Gastroesophageal sphincter (tissue), 4 donors: ENCODE data around the gene PTPRN2. TPM values are rescaled to one million over a fixed set of nuclear protein-coding genes. Genes with fewer than 3 reads are reported as not detected.

Source experiments
- ATAC-seq: fragments of 150-250 bp; one replicate; pipeline ENCODE4 v1.9.1; 2016; ENCODE audit warnings: mild to moderate bottlenecking, moderate library complexity
- H3K27ac ChIP-seq, 4 donors: fragments of 200-600 bp; sonication (generic) in 3 of 4; 1 replicate in 3 of 4; 2 replicates in 1 of 4; pipeline ENCODE4 v1.5.1; 2016 to 2019
- H3K27me3 ChIP-seq: fragments of 200-600 bp; sonication (generic); one replicate; pipeline ENCODE4 v1.5.1; 2019
- H3K36me3 ChIP-seq, 2 donors: fragments of 200-600 bp; sonication (generic); one replicate each; pipeline ENCODE4 v1.5.1; 2019; ENCODE audit warnings: control low read depth in 1 of 2
- H3K4me1 ChIP-seq, 3 donors: fragments of 200-600 bp; sonication (generic); 1 replicate in 2 of 3; 2 replicates in 1 of 3; pipeline ENCODE4 v1.5.1; 2016 to 2019; ENCODE audit warnings: control low read depth in 2 of 3
- H3K4me3 ChIP-seq, 2 donors: fragments of 200-600 bp; sonication (generic); one replicate each; pipeline ENCODE4 v1.5.1; 2019; ENCODE audit warnings: mild to moderate bottlenecking in 1 of 2, moderate library complexity in 1 of 2
- H3K9me3 ChIP-seq, 3 donors: fragments of 200-600 bp; sonication (generic); one replicate each; pipeline ENCODE4 v1.5.1; 2017 to 2019; ENCODE audit warnings: control low read depth in 2 of 3
- EP300 ChIP-seq: sonication (generic); formaldehyde crosslinking; IDR thresholded peaks from one replicate; pipeline ENCODE4 v1.6.1; 2017; ENCODE audit warnings: antibody characterized with exemption, mild to moderate bottlenecking
- POLR2A ChIP-seq, 2 donors: fragments of 450-650 bp; IDR thresholded peaks; one replicate each; pipeline ENCODE4 v1.6.1; 2017; ENCODE audit warnings: antibody characterized with exemption in 2 of 2, mild to moderate bottlenecking in 2 of 2, moderate library complexity in 1 of 2
- POLR2AphosphoS5 ChIP-seq: sonication (generic); formaldehyde crosslinking; IDR thresholded peaks from one replicate; pipeline ENCODE4 v1.6.1; 2017; ENCODE audit warnings: antibody characterized with exemption
- WGBS, 2 donors: methylation state at CpG; one replicate each; pipeline ENCODE4 v1.1.5; 2018; ENCODE audit warnings: low coverage in 1 of 2; 5-methylcytosine and 5-hydroxymethylcytosine counted together
- total RNA-seq, 4 donors: library from RNA; depleted of rRNA; stranded (reverse); fragments of >200 nt; gene quantifications; one replicate each; pipeline ENCODE4 v1.1.0, GENCODE V29; 2016
- TF ChIP-seq, protein P1 (sequence below), 4 experiments: fragments of 200-600 bp in 2 of 4; fragments of 450-650 bp in 2 of 4; sonication (generic) in 1 of 4; IDR thresholded peaks; one replicate each; pipeline ENCODE4 v1.5.1; 2017 to 2019; ENCODE audit warnings: antibody characterized with exemption in 4 of 4, mild to moderate bottlenecking in 2 of 4, moderate library complexity in 2 of 4

PTPRN2 gene
- total RNA-seq, 4 donors from 2014 or later, result 1.7 to 4.7 (median 3.3) TPM

DNA sequence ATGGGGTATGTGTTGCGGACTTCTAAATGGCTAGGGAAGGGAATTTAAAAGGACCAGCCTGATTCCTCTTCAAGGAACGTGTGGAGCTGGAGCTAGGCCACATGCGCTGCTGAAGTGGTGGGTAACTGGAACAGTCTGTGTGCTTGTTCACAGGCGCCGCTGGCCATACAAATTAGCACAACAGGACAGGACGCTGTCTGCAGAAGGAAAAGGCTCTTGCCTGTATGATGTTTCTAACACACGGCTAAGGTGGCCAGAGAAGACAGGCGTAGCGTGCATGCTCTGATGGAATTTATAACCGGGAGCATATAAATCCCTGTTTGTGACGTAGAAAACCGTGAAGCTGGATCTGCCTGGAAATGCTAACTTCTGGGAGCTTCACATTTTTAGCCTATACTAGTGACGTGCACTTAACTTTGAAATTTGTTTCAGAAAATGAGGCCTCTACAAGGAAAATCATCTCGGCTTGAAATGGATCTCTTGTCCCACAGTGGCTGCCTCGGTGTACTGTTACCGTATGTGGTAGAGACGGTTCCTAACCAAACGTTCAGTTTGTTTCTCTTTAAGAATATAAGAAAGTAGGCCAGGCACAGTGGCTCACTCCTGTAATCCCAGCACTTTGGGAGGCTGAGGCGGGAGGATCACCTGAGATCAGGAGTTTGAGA is 569.4 kb downstream of the PTPRN2 start:
- H3K9me3 ChIP-seq, result no peaks in the 10 kb centered on the region
- no peaks in the 10 kb centered on the region for H3K36me3 ChIP-seq
- H3K4me1 ChIP-seq, result peaks cover 0 to 20% (median 4%) of the 10 kb centered on the region in 3 donors
- H3K4me3 ChIP-seq, result no peak overlapping the region
- H3K27me3 ChIP-seq, result no peaks in the 10 kb centered on the region
- 92 to 100% methylated on average over 8 to 16 of the region's 19 CpGs for WGBS, 2 donors
- TF ChIP-seq POLR2A (IDR thresholded peaks at IDR 0.05) (no peak), EP300 (no peak), POLR2AphosphoS5 (no peak)
- TF ChIP-seq, protein P1, sequence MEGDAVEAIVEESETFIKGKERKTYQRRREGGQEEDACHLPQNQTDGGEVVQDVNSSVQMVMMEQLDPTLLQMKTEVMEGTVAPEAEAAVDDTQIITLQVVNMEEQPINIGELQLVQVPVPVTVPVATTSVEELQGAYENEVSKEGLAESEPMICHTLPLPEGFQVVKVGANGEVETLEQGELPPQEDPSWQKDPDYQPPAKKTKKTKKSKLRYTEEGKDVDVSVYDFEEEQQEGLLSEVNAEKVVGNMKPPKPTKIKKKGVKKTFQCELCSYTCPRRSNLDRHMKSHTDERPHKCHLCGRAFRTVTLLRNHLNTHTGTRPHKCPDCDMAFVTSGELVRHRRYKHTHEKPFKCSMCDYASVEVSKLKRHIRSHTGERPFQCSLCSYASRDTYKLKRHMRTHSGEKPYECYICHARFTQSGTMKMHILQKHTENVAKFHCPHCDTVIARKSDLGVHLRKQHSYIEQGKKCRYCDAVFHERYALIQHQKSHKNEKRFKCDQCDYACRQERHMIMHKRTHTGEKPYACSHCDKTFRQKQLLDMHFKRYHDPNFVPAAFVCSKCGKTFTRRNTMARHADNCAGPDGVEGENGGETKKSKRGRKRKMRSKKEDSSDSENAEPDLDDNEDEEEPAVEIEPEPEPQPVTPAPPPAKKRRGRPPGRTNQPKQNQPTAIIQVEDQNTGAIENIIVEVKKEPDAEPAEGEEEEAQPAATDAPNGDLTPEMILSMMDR (IDR thresholded peaks at IDR 0.05), result no peak
- no peak for ATAC-seq
- H3K27ac ChIP-seq, result no peak overlapping the region

DNA sequence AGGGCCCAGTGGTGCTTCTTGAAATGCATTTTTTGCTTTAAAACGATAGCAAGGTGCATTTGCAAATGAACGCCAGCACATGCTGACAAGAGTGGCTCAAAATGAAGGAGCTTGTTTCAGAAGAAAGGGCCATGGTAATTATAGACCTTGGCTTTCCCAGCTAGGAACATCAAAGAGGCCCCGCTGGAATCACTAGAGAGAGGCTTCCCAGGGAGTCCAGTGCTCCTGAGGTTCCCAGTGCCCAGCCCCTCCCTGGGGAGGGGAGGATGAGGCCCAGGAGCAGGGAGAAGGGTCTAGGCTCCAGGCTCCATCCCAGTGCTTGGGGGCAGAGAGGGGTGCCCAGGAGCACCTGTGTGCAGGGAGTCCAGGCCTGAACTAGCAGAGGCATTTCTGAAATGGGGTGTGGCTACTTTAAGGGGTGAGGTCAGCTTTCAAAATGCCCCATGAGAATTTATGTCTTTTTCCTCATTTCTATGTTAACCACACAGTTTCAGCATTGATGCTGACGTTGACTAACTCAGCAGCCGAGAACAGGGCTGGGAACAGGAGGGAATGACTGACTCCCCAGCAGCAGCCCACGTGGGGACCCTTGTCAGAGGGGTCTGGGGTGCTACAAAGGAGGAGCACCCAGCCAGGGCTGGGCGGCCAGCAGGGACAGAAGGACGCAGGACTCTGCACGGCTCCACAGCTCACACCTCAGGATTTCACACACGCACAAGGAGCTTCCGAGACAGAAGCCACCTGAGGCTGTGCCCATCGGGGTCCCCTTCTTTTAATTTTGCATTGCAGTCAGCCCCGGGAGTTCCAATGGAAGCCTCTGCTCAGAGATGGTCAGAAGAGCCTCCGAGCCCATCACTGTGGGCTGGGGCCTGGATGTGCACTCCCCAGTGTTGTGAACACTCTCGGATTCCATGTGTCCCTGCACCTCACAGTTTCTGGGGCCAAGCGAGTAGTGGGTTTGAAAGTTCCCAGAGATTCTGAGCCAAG is 570.2 kb downstream of the PTPRN2 start:
- Histone ChIP-seq H3K27me3 (no peaks in the 10 kb centered on the region), H3K36me3 (no peaks in the 10 kb centered on the region), H3K27ac (no peak overlapping the region), H3K9me3 (no peaks in the 10 kb centered on the region), H3K4me3 (no peak overlapping the region), H3K4me1 (peaks cover 0 to 20% (median 4%) of the 10 kb centered on the region in 3 donors)
- no peak for ATAC-seq
- 50 to 58% methylated on average over 3 to 5 of the region's 16 CpGs for WGBS, 2 donors
- TF ChIP-seq POLR2A (IDR thresholded peaks at IDR 0.05) (no peak), EP300 (no peak), POLR2AphosphoS5 (no peak)
- TF ChIP-seq, protein P1 (IDR thresholded peaks at IDR 0.05), result no peak

DNA sequence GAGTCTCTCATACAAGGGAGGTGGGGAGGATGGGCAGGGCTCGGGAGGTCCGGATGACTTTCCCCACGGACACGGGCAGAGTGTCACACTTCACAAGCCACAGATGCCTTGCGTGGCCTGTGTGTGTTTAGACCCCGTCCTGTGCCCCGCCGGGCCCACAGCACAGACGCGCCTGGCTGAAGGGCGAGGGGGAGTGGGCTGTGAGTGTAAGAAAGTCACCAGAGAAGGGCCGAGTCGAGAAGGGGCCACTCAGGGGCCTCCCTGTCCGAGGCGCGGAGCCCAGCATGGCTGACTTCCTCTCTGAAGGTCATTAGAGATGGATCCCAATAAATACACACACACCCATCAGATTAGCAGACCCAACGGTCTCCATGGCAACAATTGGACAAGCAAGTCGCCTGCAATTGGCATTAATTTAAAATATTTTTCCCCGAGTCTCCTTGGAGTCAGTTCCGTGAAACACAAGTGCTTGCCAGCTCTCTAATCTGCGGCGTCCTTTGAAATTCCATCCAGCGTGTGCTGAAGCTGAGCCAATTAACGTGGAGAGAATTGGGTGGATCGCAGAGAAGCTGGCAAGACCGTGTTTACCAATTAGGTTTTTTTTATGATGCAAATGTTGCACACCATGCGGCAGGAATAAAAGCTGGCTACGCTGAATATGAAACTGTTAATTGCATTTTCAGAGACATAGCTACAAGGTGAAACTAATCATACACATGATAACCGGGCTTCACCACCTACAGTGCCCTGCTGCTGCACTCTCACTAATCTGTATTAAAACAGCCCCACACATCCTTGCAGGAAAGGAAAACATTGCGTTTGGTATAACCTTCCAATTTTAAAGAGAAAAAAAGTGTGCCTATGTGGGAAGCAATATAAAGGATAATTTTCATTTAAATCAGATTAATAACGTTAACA is 571.2 kb downstream of the PTPRN2 start:
- Histone ChIP-seq H3K27me3 (no peaks in the 10 kb centered on the region), H3K36me3 (no peaks in the 10 kb centered on the region), H3K27ac (peak overlapping the region in 3 of 4 donors; percentile 10 to 43 (median 18)), H3K9me3 (no peaks in the 10 kb centered on the region), H3K4me1 (peaks cover 0 to 20% (median 4%) of the 10 kb centered on the region in 3 donors), H3K4me3 (peak overlapping the region; percentile 6 to 41)
- no peak for TF ChIP-seq POLR2A (IDR thresholded peaks at IDR 0.05)
- TF ChIP-seq, protein P1 (IDR thresholded peaks at IDR 0.05), result no peak
- TF ChIP-seq POLR2AphosphoS5, result no peak
- TF ChIP-seq EP300, result no peak
- 9 to 21% methylated on average over 7 to 14 of the region's 31 CpGs for WGBS, 2 donors
- ATAC-seq, result no peak

DNA sequence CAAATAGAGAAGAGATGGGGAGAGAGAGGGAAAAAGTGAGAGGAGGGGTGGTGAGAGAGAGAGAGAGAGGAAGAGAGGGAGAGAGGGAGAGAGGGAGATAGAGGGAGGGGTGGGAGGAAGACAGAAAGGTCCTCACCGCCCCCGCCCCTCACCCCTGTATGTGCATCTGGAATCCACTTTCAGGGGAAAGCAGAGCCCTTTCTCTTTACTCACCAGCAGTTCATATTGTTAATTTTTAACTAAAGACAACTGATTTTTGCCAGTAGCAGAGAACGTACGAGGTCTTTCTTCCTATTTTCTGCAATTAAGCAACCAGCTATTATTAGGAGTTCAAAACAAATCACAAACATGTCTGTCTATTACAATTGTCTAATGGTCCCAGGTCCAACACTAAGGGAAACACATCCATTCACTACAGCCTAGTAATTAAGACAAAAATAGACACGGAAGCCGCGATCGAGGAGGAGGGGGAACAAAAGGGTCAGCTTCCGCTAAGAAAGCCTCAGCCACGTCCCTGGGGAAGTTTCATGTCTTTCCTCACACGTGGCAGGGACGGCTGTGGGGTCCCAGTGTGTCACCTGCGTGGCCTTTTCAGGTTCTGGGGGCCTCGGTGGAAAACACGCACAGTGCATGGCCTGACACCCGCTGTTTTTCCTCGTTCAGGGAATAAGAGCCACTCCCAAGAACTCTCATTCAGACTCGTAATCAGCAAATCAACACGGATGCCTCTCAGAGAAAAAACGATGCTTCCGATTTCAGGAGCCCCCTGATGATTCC is 572.0 kb downstream of the PTPRN2 start:
- no peaks in the 10 kb centered on the region for H3K27me3 ChIP-seq
- H3K36me3 ChIP-seq, result no peaks in the 10 kb centered on the region
- TF ChIP-seq POLR2A (IDR thresholded peaks at IDR 0.05), result no peak
- TF ChIP-seq, protein P1 (IDR thresholded peaks at IDR 0.05), result no peak
- TF ChIP-seq POLR2AphosphoS5, result no peak
- TF ChIP-seq EP300, result no peak
- 45 to 76% methylated on average over 11 to 15 of the region's 21 CpGs for WGBS, 2 donors
- H3K27ac ChIP-seq, result peak overlapping the region in 3 of 4 donors; percentile 10 to 43 (median 18)
- no peaks in the 10 kb centered on the region for H3K9me3 ChIP-seq
- H3K4me3 ChIP-seq, result peak overlapping the region in 1 of 2 donors; percentile 41
- no peak for ATAC-seq
- H3K4me1 ChIP-seq, result peaks cover 0 to 20% (median 4%) of the 10 kb centered on the region in 3 donors
